GM23338 (cell line): ENCODE measurements around the gene ZNF488. TPM values are rescaled to one million over a fixed set of nuclear protein-coding genes. Genes with fewer than 3 reads are reported as not detected.

Experiments
- ATAC-seq: fragments of 200-7000 bp; cut with Tn5 transposase; 3 replicates; pipeline ENCODE4 v1.9.1; 2020
- DNase-seq: peaks from one replicate; pipeline ENCODE4 v3.0.0-alpha.2; 2015; ENCODE audit warnings: low spot score
- H2AFZ ChIP-seq: fragments of 200-600 bp; sonication (generic); 2 replicates; pipeline ENCODE4 v1.8.0; 2016; ENCODE audit warnings: antibody characterized with exemption, mild to moderate bottlenecking, moderate library complexity
- H3F3A ChIP-seq: fragments of 200-600 bp; sonication (generic); replicated peaks from 2 replicates; pipeline ENCODE4 v1.8.0; 2017; ENCODE audit warnings: antibody characterized with exemption, mixed run types, low read depth
- H3K27ac ChIP-seq: fragments of 200-600 bp; sonication (generic); 2 replicates; pipeline ENCODE4 v1.6.1; 2016; ENCODE audit warnings: low read depth
- H3K27me3 ChIP-seq: fragments of 200-600 bp; sonication (generic); 2 replicates; pipeline ENCODE4 v1.8.0; 2016; ENCODE audit warnings: mild to moderate bottlenecking, mixed run types, moderate library complexity; ENCODE audit not compliant: insufficient read depth
- H3K36me3 ChIP-seq: fragments of 200-600 bp; sonication (generic); 2 replicates; pipeline ENCODE4 v1.8.0; 2016; ENCODE audit warnings: mild to moderate bottlenecking; ENCODE audit not compliant: insufficient read depth
- H3K4me1 ChIP-seq: fragments of 200-600 bp; sonication (generic); 2 replicates; pipeline ENCODE4 v1.8.0; 2016; ENCODE audit warnings: mild to moderate bottlenecking, moderate library complexity; ENCODE audit not compliant: insufficient read depth
- H3K4me2 ChIP-seq: fragments of 200-600 bp; sonication (generic); 2 replicates; pipeline ENCODE4 v1.7.1; 2017; ENCODE audit warnings: mixed run types
- H3K4me3 ChIP-seq: fragments of 200-600 bp; sonication (generic); 2 replicates; pipeline ENCODE4 v1.6.1; 2016; ENCODE audit warnings: mixed run types
- H3K79me2 ChIP-seq: fragments of 200-600 bp; sonication (generic); replicated peaks from 2 replicates; pipeline ENCODE4 v1.8.0; 2017; ENCODE audit warnings: mild to moderate bottlenecking; ENCODE audit not compliant: insufficient read depth
- H3K9me2 ChIP-seq: fragments of 200-600 bp; sonication (generic); 2 replicates; pipeline ENCODE4 v1.8.0; 2017; ENCODE audit not compliant: insufficient read depth
- H4K20me1 ChIP-seq: fragments of 200-600 bp; sonication (generic); replicated peaks from 2 replicates; pipeline ENCODE4 v1.8.0; 2017; ENCODE audit warnings: mild to moderate bottlenecking; ENCODE audit not compliant: insufficient read depth
- H3K27ac Mint-ChIP-seq: 2 replicates; pipeline ENCODE4 v1.8.0; 2020; ENCODE audit warnings: inconsistent platforms, mild to moderate bottlenecking, moderate library complexity, mixed read lengths
- H3K27me3 Mint-ChIP-seq: 3 replicates; pipeline ENCODE4 v1.8.0; 2022; ENCODE audit warnings: low read depth, mild to moderate bottlenecking, moderate library complexity, mixed read lengths, inconsistent platforms; ENCODE audit not compliant: insufficient read depth, poor library complexity
- H3K36me3 Mint-ChIP-seq: 3 replicates; pipeline ENCODE4 v1.8.0; 2021; ENCODE audit warnings: low read depth, mild to moderate bottlenecking, inconsistent platforms, moderate library complexity, mixed read lengths
- H3K4me1 Mint-ChIP-seq: 3 replicates; pipeline ENCODE4 v1.8.0; 2020; ENCODE audit warnings: mild to moderate bottlenecking, inconsistent platforms, mixed read lengths
- H3K4me3 Mint-ChIP-seq: 3 replicates; pipeline ENCODE4 v1.8.0; 2021; ENCODE audit warnings: moderate library complexity, mild to moderate bottlenecking, inconsistent platforms, mixed read lengths
- H3K9me3 Mint-ChIP-seq: 3 replicates; pipeline ENCODE4 v1.8.0; 2020; ENCODE audit warnings: moderate library complexity, mild to moderate bottlenecking, inconsistent platforms, mixed read lengths
- CREB1 ChIP-seq: fragments of 250-450 bp; sonication (Bioruptor Pico); IDR thresholded peaks from 2 replicates; pipeline ENCODE4 v1.5.0; 2020; ENCODE audit warnings: low read depth, mild to moderate bottlenecking, moderate library complexity
- JUNB ChIP-seq: IDR thresholded peaks from one replicate; pipeline ENCODE4 v1.6.1; 2016; ENCODE audit warnings: antibody characterized with exemption; ENCODE audit not compliant: unreplicated experiment
- NANOG ChIP-seq: IDR thresholded peaks from 2 replicates; pipeline ENCODE4 v1.6.1; 2016; ENCODE audit warnings: antibody characterized with exemption, borderline replicate concordance
- POLR2AphosphoS5 ChIP-seq: IDR thresholded peaks from 2 replicates; pipeline ENCODE4 v1.6.1; 2016; ENCODE audit warnings: antibody characterized with exemption, low read depth
- STAT1 ChIP-seq: IDR thresholded peaks from one replicate; pipeline ENCODE4 v1.6.1; 2016; ENCODE audit warnings: antibody characterized with exemption; ENCODE audit not compliant: unreplicated experiment
- ZNF114 ChIP-seq: fragments of 250-450 bp; sonication (Bioruptor Pico); IDR thresholded peaks from 2 replicates; pipeline ENCODE4 v1.5.0; 2020; ENCODE audit warnings: mild to moderate bottlenecking, moderate library complexity
- ZNF331 ChIP-seq: fragments of 250-450 bp; sonication (Bioruptor Pico); IDR thresholded peaks from 2 replicates; pipeline ENCODE4 v1.5.0; 2020; ENCODE audit warnings: low read depth, mild to moderate bottlenecking, moderate library complexity
- polyA plus RNA-seq: library from polyadenylated mRNA; unstranded; fragments of >200 nt; fragmentation: Nextera tagmentation; extraction: Ambion mirVana; gene quantifications from 2 replicates; pipeline ENCODE4 v1.2.1, GENCODE V29; 2016
- total RNA-seq: library from RNA; depleted of rRNA; stranded (reverse); fragments of >200 nt; shearing (Covaris generic); gene quantifications from 2 replicates; pipeline ENCODE4 v1.2.3, GENCODE V29; 2014
- TF ChIP-seq, protein P1 (sequence below): fragments of 250-450 bp; sonication (Bioruptor Pico); IDR thresholded peaks from 2 replicates; pipeline ENCODE4 v1.5.0; 2020; ENCODE audit warnings: mild to moderate bottlenecking, moderate library complexity
- TF ChIP-seq, protein P2 (sequence below): IDR thresholded peaks from one replicate; pipeline ENCODE4 v1.6.1; 2018; ENCODE audit warnings: antibody characterized with exemption; ENCODE audit not compliant: unreplicated experiment
- TF ChIP-seq, protein P3 (sequence below), 2 experiments: fragments of 200-600 bp in 1 of 2; sonication (generic) in 1 of 2; conservative IDR thresholded peaks; 2 replicates each; pipeline versions ENCODE4 v1.5.1 to v1.6.1; 2016 to 2017; ENCODE audit warnings: antibody characterized with exemption in 2 of 2, low read depth in 2 of 2, mild to moderate bottlenecking in 2 of 2, moderate library complexity in 1 of 2
- TF ChIP-seq, protein P4 (sequence below): IDR thresholded peaks from 2 replicates; pipeline ENCODE4 v1.6.1; 2016; ENCODE audit warnings: antibody characterized with exemption

Gene ZNF488
- total and polyA plus RNA-seq, 2 experiments from 2014 or later = 2.5 to 5.2 TPM

DNA sequence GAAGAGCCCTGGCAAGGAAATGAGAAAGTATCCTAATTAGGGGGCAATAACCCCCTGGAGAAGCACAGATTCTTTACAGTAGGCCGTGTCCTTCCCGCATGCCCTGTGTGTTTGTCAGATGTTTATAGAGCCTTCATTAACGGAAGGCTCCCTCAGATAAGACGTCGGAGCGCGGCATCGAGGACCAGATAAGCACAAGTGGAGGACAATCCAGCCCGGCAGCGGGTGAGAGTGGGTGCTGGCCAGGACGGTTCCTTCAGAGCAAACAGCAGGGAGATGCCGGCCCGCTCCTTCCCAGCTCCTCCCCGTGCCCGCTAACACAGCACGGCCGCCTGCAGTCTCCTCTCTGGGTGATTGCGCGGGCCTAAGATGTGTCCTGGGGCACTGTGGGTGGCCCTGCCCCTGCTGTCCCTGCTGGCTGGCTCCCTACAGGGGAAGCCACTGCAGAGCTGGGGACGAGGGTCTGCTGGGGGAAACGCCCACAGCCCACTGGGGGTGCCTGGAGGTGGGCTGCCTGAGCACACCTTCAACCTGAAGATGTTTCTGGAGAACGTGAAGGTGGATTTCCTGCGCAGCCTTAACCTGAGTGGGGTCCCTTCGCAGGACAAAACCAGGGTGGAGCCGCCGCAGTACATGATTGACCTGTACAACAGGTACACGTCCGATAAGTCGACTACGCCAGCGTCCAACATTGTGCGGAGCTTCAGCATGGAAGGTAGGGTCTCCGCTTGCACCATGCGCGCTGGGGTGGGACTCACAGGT, 61.6 kb downstream of the ZNF488 start, which contains the start of gene GDF2 (continued):
- TF ChIP-seq, protein P1, sequence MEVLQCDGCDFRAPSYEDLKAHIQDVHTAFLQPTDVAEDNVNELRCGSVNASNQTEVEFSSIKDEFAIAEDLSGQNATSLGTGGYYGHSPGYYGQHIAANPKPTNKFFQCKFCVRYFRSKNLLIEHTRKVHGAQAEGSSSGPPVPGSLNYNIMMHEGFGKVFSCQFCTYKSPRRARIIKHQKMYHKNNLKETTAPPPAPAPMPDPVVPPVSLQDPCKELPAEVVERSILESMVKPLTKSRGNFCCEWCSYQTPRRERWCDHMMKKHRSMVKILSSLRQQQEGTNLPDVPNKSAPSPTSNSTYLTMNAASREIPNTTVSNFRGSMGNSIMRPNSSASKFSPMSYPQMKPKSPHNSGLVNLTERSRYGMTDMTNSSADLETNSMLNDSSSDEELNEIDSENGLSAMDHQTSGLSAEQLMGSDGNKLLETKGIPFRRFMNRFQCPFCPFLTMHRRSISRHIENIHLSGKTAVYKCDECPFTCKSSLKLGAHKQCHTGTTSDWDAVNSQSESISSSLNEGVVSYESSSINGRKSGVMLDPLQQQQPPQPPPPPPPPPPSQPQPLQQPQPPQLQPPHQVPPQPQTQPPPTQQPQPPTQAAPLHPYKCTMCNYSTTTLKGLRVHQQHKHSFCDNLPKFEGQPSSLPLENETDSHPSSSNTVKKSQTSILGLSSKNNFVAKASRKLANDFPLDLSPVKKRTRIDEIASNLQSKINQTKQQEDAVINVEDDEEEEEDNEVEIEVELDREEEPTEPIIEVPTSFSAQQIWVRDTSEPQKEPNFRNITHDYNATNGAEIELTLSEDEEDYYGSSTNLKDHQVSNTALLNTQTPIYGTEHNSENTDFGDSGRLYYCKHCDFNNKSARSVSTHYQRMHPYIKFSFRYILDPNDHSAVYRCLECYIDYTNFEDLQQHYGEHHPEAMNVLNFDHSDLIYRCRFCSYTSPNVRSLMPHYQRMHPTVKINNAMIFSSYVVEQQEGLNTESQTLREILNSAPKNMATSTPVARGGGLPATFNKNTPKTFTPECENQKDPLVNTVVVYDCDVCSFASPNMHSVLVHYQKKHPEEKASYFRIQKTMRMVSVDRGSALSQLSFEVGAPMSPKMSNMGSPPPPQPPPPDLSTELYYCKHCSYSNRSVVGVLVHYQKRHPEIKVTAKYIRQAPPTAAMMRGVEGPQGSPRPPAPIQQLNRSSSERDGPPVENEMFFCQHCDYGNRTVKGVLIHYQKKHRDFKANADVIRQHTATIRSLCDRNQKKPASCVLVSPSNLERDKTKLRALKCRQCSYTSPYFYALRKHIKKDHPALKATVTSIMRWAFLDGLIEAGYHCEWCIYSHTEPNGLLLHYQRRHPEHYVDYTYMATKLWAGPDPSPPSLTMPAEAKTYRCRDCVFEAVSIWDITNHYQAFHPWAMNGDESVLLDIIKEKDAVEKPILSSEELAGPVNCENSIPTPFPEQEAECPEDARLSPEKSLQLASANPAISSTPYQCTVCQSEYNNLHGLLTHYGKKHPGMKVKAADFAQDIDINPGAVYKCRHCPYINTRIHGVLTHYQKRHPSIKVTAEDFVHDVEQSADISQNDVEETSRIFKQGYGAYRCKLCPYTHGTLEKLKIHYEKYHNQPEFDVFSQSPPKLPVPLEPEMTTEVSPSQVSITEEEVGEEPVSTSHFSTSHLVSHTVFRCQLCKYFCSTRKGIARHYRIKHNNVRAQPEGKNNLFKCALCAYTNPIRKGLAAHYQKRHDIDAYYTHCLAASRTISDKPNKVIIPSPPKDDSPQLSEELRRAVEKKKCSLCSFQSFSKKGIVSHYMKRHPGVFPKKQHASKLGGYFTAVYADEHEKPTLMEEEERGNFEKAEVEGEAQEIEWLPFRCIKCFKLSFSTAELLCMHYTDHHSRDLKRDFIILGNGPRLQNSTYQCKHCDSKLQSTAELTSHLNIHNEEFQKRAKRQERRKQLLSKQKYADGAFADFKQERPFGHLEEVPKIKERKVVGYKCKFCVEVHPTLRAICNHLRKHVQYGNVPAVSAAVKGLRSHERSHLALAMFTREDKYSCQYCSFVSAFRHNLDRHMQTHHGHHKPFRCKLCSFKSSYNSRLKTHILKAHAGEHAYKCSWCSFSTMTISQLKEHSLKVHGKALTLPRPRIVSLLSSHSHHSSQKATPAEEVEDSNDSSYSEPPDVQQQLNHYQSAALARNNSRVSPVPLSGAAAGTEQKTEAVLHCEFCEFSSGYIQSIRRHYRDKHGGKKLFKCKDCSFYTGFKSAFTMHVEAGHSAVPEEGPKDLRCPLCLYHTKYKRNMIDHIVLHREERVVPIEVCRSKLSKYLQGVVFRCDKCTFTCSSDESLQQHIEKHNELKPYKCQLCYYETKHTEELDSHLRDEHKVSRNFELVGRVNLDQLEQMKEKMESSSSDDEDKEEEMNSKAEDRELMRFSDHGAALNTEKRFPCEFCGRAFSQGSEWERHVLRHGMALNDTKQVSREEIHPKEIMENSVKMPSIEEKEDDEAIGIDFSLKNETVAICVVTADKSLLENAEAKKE = no peak
- no peak for TF ChIP-seq ZNF331 (CRISPR knock-in tag)

DNA sequence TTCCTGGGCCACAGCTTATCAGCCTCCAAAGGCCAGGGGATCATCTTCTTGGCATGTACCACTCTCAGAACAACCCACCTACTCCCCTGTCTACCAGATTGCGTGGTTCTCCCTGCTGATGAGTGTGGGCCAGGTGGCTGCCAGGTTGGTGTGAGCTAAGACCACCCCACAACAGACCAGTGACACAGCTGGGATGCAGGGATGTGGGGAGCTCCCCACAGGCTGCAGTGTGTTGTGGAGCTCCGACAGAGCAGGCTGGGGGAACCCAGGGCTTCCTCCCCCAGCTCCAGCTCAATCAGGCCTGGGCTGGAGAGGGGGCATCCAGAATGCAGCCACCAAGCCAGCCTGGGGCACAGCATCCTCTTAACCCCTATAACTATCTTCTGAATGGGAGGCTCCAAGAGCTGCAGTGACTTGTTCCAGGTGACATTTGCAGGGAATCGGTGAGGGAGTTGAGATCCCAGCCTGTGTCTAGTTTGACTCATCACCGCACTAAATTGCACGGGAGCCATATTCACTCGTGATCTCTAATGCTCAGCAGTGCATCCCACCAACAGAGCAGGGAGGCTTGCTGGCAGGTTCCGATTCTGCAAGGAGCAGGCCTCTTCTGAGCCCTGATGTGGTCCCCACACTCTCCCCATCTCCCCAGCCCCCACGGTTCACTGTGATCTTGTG, 62.4 kb downstream of the ZNF488 start:
- ATAC-seq = no peak
- Histone ChIP-seq H3K4me2 (no peak overlapping the region), H4K20me1 (no peaks in the 10 kb centered on the region), H3K27me3 (no peaks in the 10 kb centered on the region), H3K79me2 (no peaks in the 10 kb centered on the region), H2AFZ (no peak overlapping the region), H3K4me3 (no peak overlapping the region), H3K27ac (no peak overlapping the region), H3K9me2 (0 out of 2 replicates have a peak, but pooled peaks cover 4% of the 10 kb centered on the region), H3K4me1 (no peaks in the 10 kb centered on the region), H3K36me3 (no peaks in the 10 kb centered on the region), H3F3A (no peaks in the 10 kb centered on the region)
- no peaks in the 10 kb centered on the region for H3K4me1 Mint-ChIP-seq
- no peaks in the 10 kb centered on the region for H3K9me3 Mint-ChIP-seq
- no peaks in the 10 kb centered on the region for H3K36me3 Mint-ChIP-seq
- no peak for DNase-seq
- H3K4me3 Mint-ChIP-seq = no peak overlapping the region
- H3K27me3 Mint-ChIP-seq = peaks cover 5% of the 10 kb centered on the region
- no peak overlapping the region for H3K27ac Mint-ChIP-seq
- TF ChIP-seq CREB1 (CRISPR knock-in tag) (no peak), STAT1 (no peak), JUNB (no peak), ZNF114 (no peak), ZNF331 (CRISPR knock-in tag) (no peak), NANOG (no peak), POLR2AphosphoS5 (no peak)
- TF ChIP-seq, protein P2, sequence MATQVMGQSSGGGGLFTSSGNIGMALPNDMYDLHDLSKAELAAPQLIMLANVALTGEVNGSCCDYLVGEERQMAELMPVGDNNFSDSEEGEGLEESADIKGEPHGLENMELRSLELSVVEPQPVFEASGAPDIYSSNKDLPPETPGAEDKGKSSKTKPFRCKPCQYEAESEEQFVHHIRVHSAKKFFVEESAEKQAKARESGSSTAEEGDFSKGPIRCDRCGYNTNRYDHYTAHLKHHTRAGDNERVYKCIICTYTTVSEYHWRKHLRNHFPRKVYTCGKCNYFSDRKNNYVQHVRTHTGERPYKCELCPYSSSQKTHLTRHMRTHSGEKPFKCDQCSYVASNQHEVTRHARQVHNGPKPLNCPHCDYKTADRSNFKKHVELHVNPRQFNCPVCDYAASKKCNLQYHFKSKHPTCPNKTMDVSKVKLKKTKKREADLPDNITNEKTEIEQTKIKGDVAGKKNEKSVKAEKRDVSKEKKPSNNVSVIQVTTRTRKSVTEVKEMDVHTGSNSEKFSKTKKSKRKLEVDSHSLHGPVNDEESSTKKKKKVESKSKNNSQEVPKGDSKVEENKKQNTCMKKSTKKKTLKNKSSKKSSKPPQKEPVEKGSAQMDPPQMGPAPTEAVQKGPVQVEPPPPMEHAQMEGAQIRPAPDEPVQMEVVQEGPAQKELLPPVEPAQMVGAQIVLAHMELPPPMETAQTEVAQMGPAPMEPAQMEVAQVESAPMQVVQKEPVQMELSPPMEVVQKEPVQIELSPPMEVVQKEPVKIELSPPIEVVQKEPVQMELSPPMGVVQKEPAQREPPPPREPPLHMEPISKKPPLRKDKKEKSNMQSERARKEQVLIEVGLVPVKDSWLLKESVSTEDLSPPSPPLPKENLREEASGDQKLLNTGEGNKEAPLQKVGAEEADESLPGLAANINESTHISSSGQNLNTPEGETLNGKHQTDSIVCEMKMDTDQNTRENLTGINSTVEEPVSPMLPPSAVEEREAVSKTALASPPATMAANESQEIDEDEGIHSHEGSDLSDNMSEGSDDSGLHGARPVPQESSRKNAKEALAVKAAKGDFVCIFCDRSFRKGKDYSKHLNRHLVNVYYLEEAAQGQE = no peak
- TF ChIP-seq, protein P3, sequence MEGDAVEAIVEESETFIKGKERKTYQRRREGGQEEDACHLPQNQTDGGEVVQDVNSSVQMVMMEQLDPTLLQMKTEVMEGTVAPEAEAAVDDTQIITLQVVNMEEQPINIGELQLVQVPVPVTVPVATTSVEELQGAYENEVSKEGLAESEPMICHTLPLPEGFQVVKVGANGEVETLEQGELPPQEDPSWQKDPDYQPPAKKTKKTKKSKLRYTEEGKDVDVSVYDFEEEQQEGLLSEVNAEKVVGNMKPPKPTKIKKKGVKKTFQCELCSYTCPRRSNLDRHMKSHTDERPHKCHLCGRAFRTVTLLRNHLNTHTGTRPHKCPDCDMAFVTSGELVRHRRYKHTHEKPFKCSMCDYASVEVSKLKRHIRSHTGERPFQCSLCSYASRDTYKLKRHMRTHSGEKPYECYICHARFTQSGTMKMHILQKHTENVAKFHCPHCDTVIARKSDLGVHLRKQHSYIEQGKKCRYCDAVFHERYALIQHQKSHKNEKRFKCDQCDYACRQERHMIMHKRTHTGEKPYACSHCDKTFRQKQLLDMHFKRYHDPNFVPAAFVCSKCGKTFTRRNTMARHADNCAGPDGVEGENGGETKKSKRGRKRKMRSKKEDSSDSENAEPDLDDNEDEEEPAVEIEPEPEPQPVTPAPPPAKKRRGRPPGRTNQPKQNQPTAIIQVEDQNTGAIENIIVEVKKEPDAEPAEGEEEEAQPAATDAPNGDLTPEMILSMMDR (conservative IDR thresholded peaks at IDR 0.05; ENCODE audit: low read depth in 2 of 2) = no peak
- TF ChIP-seq, protein P4, sequence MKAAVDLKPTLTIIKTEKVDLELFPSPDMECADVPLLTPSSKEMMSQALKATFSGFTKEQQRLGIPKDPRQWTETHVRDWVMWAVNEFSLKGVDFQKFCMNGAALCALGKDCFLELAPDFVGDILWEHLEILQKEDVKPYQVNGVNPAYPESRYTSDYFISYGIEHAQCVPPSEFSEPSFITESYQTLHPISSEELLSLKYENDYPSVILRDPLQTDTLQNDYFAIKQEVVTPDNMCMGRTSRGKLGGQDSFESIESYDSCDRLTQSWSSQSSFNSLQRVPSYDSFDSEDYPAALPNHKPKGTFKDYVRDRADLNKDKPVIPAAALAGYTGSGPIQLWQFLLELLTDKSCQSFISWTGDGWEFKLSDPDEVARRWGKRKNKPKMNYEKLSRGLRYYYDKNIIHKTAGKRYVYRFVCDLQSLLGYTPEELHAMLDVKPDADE = no peak
